SKM-1 treated with dmso at 0.1 percent for 144 hours (cell line): ENCODE results near the gene YBEY.
"Not testable (repeated sequence)": the region's sequence is repeated elsewhere in the genome, so short reads cannot be mapped to it uniquely, and the experiment has no call there.

Experiments used
- DNase-seq: peaks from one replicate; lab custom pipeline; 2025; ENCODE audit not compliant: unreplicated experiment; lab: John Stamatoyannopoulos, UW

Gene YBEY

DNA sequence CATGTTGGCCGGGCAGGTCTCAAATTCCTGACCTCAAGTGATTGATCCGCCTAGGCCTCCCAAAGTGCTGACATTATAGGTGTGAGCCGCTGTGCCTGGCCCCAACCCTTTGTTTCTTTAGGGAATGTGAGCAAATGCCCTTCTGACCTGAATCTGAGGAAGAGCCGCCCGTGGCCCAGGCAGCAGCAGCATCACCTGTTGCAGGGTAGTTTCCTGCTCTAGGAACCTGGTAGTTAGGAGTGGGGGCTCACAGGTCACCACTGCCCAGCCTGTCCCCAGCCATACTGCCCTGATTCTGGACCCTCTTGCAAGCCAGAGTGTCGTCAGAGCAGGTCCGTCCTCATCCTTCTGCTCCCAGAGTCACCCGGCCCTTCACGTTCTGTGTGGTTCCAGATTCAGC, 13.0 kb downstream of the YBEY start:
- no peak for DNase-seq

DNA sequence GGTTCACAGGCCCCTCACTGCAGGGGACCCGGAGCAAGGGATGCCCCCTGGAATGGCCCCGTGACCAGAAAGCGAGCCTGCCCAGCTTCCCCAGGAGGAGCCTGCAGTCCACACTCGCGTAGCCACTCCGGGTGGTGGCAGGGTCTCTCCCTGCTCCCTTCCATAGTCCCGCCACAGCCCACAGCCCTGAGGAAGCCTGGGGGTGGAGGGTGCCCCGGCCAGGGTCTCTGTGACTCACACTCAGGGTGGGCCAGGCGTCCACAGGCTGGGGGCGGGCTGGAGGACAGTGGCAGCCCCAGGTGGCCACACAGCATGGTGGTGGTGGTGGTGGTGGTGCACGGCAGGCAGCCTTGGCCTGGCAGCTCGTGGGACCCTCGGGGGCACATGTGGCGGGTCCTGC, 15.6 kb downstream of the YBEY start:
- DNase-seq = no peak

DNA sequence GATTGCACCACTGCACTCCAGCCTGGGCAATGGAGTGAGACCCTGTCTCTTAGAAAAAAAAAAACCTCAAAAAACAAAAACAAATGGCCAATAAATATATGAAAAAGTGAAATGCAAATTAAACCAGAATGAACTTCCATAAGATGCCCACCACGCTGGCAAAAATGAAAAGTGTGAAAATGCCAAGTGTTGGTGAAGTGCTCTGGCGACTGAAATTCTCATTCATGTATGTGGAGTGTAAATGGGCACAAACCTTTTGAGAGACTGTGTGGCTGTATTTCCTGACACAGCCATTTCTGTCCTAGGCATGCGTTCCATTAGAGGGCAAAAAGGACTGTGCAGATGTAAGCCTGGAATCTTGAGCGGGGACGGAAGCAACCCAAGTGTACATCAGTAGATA, 18.3 kb downstream of the YBEY start:
- DNase-seq = no peak

DNA sequence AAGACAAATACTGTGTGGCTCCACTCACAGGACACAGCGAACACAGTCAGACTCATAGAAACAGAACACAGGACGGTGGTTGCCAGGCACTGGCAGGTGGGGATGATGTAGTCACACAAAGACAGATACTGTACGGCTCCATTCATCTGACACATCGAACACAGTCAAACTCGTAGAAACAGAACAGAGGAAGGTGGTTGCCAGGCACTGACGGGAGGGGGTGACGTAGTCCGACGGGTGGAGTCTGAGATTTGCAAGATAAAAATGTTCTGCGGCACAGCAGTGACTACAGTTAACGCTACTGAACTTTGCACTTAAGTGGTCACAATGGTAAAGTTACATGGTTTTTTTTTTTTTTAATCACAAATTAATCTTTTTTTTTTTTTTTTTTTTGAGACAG, 18.8 kb downstream of the YBEY start:
- DNase-seq = no peak

DNA sequence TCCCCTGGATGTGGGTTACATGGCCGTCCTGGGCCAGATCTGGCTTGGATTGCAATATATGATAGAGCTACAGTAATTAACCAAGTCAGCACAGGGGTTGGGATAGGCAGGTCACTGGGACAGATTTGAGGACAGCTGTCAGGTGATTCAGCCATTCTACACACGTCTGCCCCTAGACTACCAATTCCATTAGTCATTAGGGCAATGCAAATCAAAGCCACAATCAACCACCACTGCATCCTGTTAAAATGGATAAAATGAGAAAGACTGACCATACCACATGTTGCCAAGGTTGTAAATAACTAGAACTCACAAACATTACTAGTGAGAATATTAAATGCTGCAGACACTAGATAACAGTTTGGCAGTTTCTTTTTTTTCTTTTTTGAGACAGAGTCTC, 21.5 kb downstream of the YBEY start:
- DNase-seq = no peak

DNA sequence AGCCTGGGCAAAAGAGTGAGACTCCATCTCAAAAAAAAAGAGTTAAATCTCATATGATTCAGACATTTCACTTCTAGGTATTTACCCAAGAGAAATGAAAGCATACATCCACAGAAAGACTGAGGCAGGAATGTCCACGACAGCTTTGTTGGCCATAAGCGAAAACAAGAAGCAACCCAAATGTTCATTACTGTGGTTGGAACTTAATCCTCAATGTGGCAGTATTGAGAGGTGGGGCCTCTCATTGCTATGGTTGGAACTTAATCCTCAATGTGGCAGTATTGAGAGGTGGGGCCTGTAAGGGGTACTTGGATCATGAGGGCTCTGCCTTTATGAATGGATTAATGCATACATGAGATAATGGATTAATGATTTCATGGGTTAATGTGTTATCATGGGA, 22.3 kb downstream of the YBEY start:
- no peak for DNase-seq

DNA sequence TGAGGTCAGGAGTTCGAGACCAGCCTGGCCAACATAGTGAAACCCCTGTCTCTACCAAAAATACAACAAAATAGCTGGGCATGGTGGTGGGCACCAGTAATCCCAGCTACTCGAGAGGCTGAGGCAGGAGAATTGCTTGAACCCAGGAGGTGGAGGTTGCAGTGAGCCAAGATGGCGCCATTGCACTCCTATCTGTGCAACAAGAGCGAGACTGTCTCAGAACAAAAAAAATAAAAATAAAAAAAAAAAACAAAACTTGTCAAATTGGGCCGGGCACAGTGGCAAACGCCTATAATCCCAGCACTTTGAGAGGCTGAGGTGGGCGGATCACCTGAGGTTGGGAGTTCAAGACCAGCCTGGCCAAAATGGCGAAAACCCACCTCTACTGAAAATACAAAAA, 24.1 kb downstream of the YBEY start:
- not testable (repeated sequence) for DNase-seq

DNA sequence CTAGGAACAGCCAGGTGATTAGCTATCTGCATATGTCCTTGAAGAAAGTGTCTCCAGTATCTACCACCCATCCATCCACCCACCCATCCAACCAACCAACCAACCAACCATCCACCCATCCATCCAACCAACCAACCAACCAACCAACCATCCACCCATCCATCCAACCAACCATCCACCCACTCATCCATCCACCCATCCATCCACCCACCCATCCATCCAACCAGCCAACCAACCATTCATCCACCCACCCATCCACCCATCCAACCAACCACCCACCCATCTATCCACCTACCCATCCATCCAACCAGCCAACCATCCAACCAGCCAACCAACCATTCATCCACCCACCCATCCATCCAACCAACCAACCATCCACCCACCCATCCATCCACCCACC, 25.4 kb downstream of the YBEY start:
- no peak for DNase-seq

DNA sequence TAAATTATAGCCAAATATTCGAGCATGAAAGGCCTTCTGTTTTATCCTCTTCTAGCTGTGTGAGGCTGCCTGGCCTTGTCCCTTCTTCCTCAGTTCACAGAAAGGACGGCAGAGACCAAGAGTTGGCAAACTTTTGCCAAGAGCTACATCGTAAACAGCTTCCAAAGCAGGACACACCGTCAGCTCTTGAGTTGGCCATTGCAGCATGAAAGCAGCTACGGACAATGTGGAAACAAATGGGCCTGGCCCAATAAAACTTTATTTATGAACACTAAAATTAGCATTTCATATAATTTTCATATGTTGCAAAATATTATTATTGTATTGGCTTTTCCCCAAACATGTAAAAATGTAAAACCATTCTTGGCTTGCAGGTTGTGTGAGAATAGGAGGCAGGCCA, 26.8 kb downstream of the YBEY start:
- DNase-seq = no peak

DNA sequence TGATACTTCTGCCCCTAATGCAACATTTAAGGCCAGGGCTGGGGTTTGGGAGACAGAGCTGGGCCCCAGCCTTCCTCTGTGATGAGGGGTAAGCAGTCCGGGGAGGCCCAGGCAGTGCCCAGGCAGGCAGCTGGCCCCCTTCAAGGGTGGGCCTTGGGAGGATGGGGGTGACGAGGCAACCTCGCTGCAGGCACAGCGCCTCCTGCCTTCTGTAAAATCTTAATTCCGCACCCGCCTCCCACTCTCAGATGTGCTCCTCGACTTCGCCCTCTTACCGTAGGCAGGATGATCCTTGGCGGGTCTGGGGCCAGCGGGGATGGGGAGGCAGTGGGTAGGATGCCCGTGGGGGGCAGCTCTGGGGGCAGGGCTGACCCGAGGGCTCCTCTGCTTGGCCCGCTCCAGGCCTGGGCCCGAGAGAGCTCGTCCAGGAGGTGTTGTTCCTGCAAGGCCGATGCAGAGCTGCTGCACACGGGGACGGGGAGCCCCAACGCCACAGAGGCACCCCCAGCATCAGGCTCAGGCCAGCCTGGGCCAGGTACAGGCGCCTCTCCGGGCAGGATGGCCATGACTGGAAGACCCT, 28.4 kb downstream of the YBEY start:
- no peak for DNase-seq

DNA sequence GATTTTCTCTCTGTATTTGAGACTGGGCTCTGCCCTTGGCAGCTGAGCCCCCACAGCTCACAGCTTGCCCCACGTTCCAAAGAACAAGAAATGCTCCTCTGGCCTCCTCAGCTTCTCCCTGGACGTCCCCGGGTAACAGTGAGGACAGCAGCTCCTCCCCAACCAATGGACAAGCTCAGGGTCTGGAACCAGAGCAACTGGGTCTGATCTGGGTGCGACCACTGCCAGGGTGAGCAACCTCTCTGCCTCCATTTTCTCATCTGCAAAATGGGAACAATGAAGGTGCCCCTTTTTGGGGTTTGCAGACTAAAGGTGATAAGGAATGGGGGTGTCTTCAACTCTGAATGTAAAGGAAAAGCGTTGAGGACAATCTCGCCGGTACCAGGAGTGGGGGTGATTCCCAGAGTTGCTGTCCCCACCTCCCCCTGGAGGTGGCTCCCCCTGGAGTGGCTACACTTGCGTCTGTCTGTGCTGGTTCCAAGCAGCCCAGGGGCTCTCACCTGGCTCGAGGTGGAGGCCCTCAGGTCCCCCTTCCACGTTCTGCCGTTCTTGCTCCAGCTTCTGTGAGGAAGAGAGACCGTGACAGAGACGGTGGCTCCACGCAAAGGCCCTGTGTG, 30.7 kb downstream of the YBEY start:
- no peak for DNase-seq

DNA sequence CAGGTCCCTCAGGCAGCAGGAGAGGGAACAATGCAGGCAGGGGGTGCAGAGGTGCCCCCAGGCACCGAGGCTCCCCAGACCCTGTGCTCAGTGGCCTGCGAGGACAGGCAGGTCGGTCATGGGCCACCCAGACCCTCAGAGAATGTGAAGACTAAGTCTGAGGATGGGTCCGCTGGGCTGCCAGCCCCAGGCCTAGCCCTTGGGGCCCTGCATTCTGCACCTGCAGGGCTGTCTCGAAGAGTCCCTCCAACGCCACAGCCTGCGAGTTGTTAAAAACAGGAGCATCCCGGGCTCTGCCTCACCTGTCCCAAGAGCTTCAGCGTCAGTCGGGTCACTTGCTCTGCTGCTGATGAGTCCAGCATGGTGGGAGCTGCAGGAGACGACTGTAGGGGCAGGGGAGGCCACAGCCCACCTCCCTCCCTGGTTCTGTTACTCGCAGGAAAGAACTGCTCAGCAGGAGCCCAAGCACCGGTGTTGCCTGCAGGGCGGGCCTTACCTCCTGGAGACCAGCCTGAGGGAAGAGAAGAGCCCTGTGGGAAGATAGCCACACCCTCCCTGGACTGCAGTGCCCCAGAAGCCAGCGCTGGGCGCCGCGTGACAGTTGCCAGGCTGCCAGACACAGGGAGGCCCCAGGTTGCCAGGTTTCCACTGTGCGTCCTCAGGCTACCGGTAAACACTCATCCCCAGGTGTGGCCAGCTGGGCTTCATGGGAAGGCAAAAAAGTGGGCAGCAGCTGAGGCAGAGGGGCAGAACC, 31.7 kb downstream of the YBEY start:
- DNase-seq = no peak

DNA sequence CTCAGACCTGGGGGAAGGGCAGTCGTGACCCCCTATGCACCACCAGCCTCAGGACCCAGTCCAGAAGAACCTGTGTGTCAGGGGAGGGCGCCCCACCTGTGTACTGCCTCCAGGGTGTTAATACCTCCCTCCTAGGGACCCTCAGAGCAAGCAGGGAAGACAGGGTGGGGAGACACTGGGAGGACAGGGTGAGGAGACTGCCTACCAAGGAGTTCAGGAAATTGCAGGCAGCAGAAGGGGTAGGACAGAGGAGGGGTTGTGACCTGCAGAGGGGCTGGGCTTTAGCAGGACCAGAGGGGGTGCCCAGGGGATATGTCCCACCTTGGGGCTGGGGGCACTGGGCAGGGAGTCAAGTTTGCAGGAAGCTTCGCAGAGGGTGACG, 32.3 kb downstream of the YBEY start:
- no peak for DNase-seq

DNA sequence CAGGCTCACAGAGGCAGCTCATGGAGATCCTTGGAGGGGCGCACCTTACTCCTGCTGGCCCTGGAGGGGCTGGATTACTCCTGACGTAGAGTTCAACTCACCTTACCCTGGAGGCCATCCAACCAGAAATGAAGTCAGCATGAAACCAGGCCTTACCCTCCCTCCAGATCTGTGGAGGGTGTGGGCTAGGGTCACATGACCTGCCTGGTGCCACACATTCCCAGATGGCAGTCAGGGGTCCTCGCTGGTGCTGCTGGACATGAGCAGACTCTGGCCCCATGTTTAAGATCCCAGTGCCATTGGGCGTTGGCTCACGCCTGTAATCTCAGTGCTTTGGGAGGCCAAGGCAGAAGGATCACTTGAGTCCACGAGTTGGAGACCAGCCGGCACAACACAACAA, 33.0 kb downstream of the YBEY start:
- no peak for DNase-seq

DNA sequence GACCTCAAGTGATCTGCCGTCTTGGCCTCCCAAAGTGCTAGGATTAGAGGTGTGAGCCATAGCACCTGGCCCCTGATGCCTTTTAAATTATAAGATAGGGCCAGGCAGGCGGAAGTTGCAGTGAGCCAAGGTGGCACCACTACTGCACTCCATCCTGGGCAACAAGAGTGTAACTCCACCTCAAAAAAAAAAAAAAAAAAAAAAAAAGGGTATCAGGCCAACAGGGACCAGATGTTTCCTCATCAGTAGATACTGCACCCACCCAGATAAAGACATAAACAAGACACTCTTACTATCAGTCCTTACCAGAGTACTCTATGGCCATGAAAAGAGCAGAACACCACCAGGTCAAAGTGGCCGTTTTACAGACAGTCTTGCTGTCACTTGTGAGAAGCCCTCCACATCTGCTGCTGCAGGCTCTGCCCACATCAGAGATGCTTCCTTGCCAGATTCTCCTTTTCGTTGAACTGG, 34.2 kb downstream of the YBEY start:
- no peak for DNase-seq

DNA sequence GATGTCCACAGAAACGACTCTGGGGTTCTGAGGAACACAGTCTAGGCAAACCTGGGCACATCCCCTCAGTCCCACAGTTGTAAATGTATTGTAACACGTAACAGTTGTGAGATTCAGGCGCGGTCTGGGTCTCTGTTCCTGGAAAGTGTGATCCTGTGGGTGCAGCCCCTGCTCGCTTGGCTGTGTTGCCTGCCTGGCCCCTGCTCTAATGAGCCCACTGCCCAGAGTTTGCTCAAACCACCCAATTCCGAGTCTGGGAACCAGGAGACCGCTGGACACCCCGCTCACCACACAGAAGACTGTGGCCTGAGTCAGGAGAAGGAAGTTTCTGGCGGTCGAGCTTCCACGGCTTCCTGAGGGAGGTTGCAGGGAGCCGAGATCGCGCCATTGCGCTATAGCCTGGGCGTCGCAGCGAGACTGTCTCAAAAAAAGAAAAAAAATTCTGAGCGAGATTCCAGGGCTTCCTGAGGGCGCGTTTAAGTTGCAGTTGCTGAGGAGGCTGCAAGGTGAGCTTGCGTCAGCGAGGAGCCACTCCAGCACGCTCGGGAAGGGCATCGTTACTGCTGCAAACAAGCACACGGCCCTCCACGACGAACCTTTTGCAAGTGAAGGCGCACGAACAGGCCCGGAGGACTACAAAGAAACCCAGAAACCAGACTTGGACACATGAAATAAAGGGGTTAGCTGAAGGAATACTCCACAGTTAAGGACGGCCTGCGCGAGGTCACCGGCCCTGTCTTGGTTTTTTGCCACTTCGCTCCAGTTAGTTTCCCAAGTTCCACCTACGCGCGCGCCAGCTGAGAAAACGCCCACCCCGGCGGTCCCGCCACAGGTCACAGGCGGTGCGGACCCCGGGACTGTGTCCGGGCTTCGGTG, 36.4 kb downstream of the YBEY start:
- no peak for DNase-seq

DNA sequence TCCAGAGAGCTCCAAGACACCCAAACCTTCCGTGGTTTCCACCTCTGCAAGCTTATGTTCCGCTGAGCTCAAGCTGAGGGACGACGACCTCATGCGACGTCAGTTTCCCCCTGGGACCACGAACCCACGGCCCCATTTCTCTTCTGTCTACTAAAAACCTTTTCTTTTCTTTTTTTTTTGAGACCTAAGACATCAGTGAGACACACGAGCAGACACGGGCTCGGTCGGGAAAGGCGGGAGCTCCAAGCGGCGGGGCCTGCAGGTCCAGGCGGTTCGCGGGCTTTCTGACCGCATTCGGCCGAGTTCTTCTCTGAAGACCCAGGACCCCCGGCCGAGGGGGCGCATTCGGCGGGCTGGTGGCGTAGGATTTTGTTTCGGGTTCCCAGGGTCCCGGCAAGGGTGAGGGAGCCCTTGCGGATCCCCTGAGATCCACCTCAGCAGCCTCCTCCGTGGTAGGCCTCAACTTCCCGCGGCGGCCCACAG, 37.1 kb downstream of the YBEY start:
- DNase-seq = no peak

DNA sequence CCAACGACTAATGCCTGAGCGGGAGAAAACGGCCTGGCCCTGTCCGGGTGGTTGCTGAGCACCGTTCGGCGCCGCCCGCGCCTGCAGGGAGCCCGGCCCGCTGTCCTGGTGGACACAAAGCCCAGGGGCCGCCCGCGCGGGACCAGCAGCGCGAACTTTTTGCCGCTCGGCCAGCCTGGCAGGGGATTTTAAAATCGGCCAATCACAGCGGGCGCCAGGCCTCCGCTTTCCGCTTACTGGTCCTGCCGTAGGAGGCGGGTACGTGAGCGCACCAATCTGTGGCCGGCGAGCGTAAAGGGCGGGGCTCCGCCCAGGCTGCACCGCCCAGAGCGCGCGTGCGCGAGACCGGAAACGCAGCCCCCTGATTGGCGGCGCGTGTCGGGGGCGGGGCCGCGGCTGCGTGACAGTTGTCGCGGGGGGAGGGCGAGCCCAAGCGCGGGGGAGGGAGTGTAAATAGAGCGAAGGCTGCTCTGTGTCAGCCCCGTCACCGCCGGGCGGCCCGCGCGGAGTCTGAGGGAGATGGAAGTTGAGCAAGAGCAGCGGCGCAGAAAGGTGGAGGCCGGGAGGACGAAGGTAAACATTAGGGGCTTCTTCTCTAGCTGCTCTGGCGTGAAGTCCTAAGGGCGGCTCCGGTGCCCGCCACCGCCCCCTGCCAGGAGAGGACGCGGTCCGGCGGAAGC, 37.7 kb downstream of the YBEY start, which contains the start of the genes C21orf58 and PCNT:
Gene C21orf58, minus strand, starts transcription at position 161 of the 680 bp plus-strand sequence. CDS start 1,132 bp downstream, outside the sequence.
Gene PCNT, plus strand, starts transcription at position 447 of the 680 bp plus-strand sequence. Its CDS starts 73 bp downstream, at position 520.
- peak; percentile 98 for DNase-seq

DNA sequence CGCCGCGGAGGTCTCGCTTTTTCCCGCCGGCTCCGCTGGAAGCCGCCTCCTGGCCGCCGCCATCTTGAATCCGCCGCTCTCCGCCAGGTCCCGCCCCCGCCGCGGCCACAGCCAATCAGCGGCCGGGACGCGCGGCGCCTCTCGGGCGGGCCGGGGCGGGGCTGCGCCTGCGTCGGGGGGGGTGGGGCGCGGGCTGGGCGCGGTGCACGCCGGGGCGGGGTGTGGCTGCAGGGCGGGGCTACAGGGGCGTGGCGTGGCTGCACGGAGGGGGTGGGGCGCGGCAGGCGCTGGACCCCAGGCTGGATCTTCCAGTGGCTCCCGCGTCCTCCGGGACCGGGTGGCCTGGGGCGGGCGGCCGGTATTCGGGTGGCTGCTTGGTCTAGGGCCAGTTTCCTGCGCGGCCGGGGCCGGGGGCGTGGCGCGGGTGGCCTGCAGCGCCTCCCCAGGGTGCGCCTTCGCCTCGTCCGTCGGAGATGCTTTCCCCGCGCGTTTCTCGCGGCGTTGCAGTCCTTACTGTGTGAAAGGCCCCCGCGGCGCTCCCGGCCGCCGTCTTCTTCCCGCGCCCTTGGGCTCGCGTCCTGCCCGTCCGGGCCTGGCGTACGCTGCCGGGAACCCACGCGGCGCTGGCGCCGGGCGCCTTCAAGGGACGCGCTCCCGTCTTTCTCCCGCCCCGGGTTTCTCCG, 38.4 kb downstream of the YBEY start:
- peak; percentile 64 for DNase-seq
